GM19397 (cell line): Measurements from ENCODE around the gene NR1I2.

Source experiments
- ATAC-seq: cut with Tn5 transposase; IDR thresholded peaks from one replicate; pipeline ENCODE4 v1.9.1; 2021; ENCODE audit warnings: mild to moderate bottlenecking, moderate library complexity; ENCODE audit not compliant: unreplicated experiment

Gene NR1I2

GRCh38 chr3:119778811-119779210 lies 3.1 kb upstream of the NR1I2 start:
- ATAC-seq = no peak

GRCh38 chr3:119779731-119780383 lies 2.0 kb upstream of the NR1I2 start:
- peak; percentile 69 for ATAC-seq

- ATAC-seq = no peak
Measured at GRCh38 chr3:119782460-119782859, 559 bp downstream of the NR1I2 start.

GRCh38 chr3:119783255-119783654 lies 1.4 kb downstream of the NR1I2 start:
- ATAC-seq = no peak

- ATAC-seq = no peak
Measured at GRCh38 chr3:119783883-119784282, 2.0 kb downstream of the NR1I2 start.

- ATAC-seq = no peak
Measured at GRCh38 chr3:119786409-119786808, 4.5 kb downstream of the NR1I2 start.

GRCh38 chr3:119790369-119790768 lies 8.5 kb downstream of the NR1I2 start:
- ATAC-seq = no peak

GRCh38 chr3:119792270-119792669 lies 10.4 kb downstream of the NR1I2 start:
- ATAC-seq = no peak

- no peak for ATAC-seq
Measured at GRCh38 chr3:119794401-119794800, 12.5 kb downstream of the NR1I2 start.

GRCh38 chr3:119794971-119795612 lies 13.2 kb downstream of the NR1I2 start:
- no peak for ATAC-seq

- no peak for ATAC-seq
Measured at GRCh38 chr3:119795849-119796248, 13.9 kb downstream of the NR1I2 start.

GRCh38 chr3:119796368-119796767 lies 14.5 kb downstream of the NR1I2 start:
- ATAC-seq = no peak

GRCh38 chr3:119796785-119797184 lies 14.9 kb downstream of the NR1I2 start:
- no peak for ATAC-seq

GRCh38 chr3:119800844-119801243 lies 18.9 kb downstream of the NR1I2 start:
- ATAC-seq = no peak

GRCh38 chr3:119808244-119808643 lies 26.3 kb downstream of the NR1I2 start:
- ATAC-seq = no peak

GRCh38 chr3:119808843-119809242 lies 26.9 kb downstream of the NR1I2 start:
- no peak for ATAC-seq

GRCh38 chr3:119809249-119810017 lies 27.5 kb downstream of the NR1I2 start:
- peak; percentile 20 for ATAC-seq

GRCh38 chr3:119810018-119810435 lies 28.1 kb downstream of the NR1I2 start:
- ATAC-seq = peak; percentile 90

GRCh38 chr3:119812491-119813058 lies 30.7 kb downstream of the NR1I2 start:
- no peak for ATAC-seq

GRCh38 chr3:119815716-119816115 lies 33.8 kb downstream of the NR1I2 start:
- ATAC-seq = no peak

GRCh38 chr3:119817071-119817470 lies 35.2 kb downstream of the NR1I2 start:
- ATAC-seq = no peak
